ENCODE measurements around the gene MSRB3.
"Not testable (repeated sequence)": the region's sequence is repeated elsewhere in the genome, so short reads cannot be mapped to it uniquely, and the experiment has no call there.

MSRB3 gene

DNA sequence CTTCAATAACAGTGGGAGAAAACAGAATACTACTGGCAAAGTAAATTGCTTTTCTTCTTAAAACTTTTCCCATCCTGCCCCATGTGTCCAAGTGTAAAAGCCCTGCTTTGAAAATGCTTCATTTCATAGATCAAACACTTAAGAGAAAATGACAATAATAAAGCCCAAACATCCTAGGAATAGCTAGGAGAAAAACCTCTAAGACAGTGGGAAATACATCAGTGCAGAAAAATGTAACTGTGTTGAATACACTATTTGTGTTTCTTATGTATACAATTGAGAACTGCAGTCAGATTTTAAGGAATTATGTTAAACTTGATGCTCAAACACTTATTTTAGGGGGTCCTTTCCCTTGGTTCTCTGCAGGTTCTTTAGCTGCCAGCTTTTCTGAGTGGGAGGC, 181.1 kb downstream of the MSRB3 start:
- Histone ChIP-seq H3K27me3 (ENCODE audit: insufficient read depth, low read length) (no peaks in the 10 kb centered on the region), H3K36me3 (ENCODE audit: insufficient read depth, low read length) (no peaks in the 10 kb centered on the region), H3K9me3 (ENCODE audit: low read length) (no peaks in the 10 kb centered on the region), H3K4me3 (ENCODE audit: low read length) (no peak overlapping the region), H2AFZ (ENCODE audit: low read depth, low read length) (no peak overlapping the region), H3K4me1 (ENCODE audit: insufficient read depth, low read length) (no peaks in the 10 kb centered on the region)

DNA sequence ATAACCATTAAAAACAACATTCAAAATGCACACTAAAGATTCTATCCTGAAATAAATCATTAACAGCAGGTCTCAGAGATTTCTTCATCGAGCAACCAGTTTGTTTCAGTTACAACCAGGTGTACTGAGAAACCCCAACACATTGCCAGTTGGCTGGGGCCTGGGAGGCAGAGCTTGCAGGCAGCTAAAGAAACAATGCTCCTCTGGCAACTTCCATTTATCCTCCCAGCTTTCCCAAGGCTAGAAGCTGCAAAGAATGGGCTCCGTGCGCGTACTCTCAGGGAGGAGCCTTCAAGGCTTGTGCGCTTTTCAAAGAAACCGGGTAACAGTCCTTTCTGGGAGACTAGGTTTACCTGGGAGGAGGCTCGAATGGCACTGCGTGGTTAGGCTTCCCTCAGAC, 181.6 kb downstream of the MSRB3 start:
- H3K4me3 ChIP-seq (ENCODE audit: low read length) = no peak overlapping the region
- no peaks in the 10 kb centered on the region for H3K4me1 ChIP-seq (ENCODE audit: insufficient read depth, low read length)
- no peak overlapping the region for H2AFZ ChIP-seq (ENCODE audit: low read depth, low read length)
- H3K36me3 ChIP-seq (ENCODE audit: insufficient read depth, low read length) = no peaks in the 10 kb centered on the region
- H3K9me3 ChIP-seq (ENCODE audit: low read length) = no peaks in the 10 kb centered on the region
- no peaks in the 10 kb centered on the region for H3K27me3 ChIP-seq (ENCODE audit: insufficient read depth, low read length)

DNA sequence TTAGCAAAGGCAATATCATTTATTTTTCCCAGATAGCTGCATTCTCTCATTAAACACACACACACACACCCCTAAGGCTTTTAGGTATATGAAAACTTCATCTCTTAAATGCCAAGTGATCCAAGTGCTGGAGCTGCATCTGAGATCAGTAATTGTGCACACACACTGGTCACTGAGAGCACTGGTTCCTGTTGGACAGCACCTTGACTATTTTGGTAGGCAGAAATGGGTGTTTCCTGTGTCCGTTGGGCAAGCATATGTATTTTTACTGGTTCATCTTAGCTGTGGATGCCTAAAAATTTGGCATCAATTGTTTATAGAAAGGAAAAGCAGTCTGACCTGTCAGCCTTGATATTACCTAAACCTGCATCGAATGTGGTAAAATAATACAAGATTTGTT, 182.5 kb downstream of the MSRB3 start:
- H3K9me3 ChIP-seq (ENCODE audit: low read length) = no peaks in the 10 kb centered on the region
- H3K27me3 ChIP-seq (ENCODE audit: insufficient read depth, low read length) = no peaks in the 10 kb centered on the region
- H3K36me3 ChIP-seq (ENCODE audit: insufficient read depth, low read length) = no peaks in the 10 kb centered on the region
- H3K4me3 ChIP-seq (ENCODE audit: low read length) = no peak overlapping the region
- H3K4me1 ChIP-seq (ENCODE audit: insufficient read depth, low read length) = no peaks in the 10 kb centered on the region
- H2AFZ ChIP-seq (ENCODE audit: low read depth, low read length) = no peak overlapping the region

DNA sequence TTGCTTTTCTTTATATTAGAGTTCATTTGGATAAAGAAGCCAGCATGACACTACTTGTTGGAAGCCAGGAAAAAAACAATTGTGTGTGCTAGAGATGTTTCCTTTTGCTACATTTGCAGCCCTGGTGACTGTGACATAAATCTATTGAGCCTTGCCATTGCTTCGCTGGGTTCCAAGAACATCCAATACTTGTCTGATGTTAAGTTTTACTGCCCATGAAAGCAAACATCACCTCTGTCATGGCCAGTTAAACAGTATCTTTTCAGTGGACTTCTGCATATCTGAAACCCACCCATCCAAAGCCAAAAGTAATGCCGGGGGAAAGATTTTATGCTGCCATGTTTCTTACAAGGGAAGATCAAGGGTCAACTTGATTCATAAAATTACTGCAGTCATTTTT, 184.0 kb downstream of the MSRB3 start:
- H3K36me3 ChIP-seq (ENCODE audit: insufficient read depth, low read length) = no peaks in the 10 kb centered on the region
- H3K9me3 ChIP-seq (ENCODE audit: low read length) = no peaks in the 10 kb centered on the region
- H3K4me1 ChIP-seq (ENCODE audit: insufficient read depth, low read length) = no peaks in the 10 kb centered on the region
- no peak overlapping the region for H3K4me3 ChIP-seq (ENCODE audit: low read length)
- H3K27me3 ChIP-seq (ENCODE audit: insufficient read depth, low read length) = no peaks in the 10 kb centered on the region
- no peak overlapping the region for H2AFZ ChIP-seq (ENCODE audit: low read depth, low read length)

DNA sequence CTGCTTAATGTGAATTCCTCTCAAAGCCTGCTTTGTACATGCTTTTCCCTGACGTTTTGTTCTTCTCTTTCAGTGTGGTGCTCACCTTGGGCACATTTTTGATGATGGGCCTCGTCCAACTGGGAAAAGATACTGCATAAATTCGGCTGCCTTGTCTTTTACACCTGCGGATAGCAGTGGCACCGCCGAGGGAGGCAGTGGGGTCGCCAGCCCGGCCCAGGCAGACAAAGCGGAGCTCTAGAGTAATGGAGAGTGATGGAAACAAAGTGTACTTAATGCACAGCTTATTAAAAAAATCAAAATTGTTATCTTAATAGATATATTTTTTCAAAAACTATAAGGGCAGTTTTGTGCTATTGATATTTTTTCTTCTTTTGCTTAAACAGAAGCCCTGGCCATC, 184.6 kb downstream of the MSRB3 start:
- no peaks in the 10 kb centered on the region for H3K4me1 ChIP-seq (ENCODE audit: insufficient read depth, low read length)
- H2AFZ ChIP-seq (ENCODE audit: low read depth, low read length) = no peak overlapping the region
- H3K36me3 ChIP-seq (ENCODE audit: insufficient read depth, low read length) = no peaks in the 10 kb centered on the region
- no peak overlapping the region for H3K4me3 ChIP-seq (ENCODE audit: low read length)
- H3K27me3 ChIP-seq (ENCODE audit: insufficient read depth, low read length) = no peaks in the 10 kb centered on the region
- no peaks in the 10 kb centered on the region for H3K9me3 ChIP-seq (ENCODE audit: low read length)

DNA sequence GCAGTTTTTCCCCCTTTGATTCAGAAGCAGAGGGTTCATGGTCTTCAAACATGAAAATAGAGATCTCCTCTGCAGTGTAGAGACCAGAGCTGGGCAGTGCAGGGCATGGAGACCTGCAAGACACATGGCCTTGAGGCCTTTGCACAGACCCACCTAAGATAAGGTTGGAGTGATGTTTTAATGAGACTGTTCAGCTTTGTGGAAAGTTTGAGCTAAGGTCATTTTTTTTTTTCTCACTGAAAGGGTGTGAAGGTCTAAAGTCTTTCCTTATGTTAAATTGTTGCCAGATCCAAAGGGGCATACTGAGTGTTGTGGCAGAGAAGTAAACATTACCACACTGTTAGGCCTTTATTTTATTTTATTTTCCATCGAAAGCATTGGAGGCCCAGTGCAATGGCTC, 185.1 kb downstream of the MSRB3 start:
- Histone ChIP-seq H2AFZ (ENCODE audit: low read depth, low read length) (no peak overlapping the region), H3K36me3 (ENCODE audit: insufficient read depth, low read length) (no peaks in the 10 kb centered on the region), H3K27me3 (ENCODE audit: insufficient read depth, low read length) (no peaks in the 10 kb centered on the region), H3K4me1 (ENCODE audit: insufficient read depth, low read length) (no peaks in the 10 kb centered on the region), H3K4me3 (ENCODE audit: low read length) (no peak overlapping the region), H3K9me3 (ENCODE audit: low read length) (no peaks in the 10 kb centered on the region)

DNA sequence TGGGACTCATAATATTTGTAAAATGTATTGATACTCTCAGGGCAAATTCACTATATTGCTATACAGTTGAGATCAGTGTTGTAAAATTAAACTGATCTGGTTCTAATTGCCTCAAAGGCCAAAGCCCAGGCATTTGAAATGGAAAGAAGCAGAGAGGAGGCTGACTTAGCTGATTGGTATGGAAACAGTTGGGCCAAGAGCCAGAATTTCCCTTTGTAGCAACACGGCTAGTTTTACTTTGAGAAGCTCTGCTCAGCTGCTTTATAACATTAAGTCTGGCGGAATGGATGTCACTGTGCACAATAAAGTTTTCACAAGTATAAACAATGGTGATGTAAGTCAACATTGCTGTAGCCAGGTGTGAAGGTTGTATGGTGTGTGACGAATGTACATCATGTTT, 186.4 kb downstream of the MSRB3 start:
- Histone ChIP-seq H3K4me1 (ENCODE audit: insufficient read depth, low read length) (no peaks in the 10 kb centered on the region), H3K4me3 (ENCODE audit: low read length) (no peak overlapping the region), H3K9me3 (ENCODE audit: low read length) (no peaks in the 10 kb centered on the region), H2AFZ (ENCODE audit: low read depth, low read length) (no peak overlapping the region), H3K27me3 (ENCODE audit: insufficient read depth, low read length) (no peaks in the 10 kb centered on the region), H3K36me3 (ENCODE audit: insufficient read depth, low read length) (no peaks in the 10 kb centered on the region)

DNA sequence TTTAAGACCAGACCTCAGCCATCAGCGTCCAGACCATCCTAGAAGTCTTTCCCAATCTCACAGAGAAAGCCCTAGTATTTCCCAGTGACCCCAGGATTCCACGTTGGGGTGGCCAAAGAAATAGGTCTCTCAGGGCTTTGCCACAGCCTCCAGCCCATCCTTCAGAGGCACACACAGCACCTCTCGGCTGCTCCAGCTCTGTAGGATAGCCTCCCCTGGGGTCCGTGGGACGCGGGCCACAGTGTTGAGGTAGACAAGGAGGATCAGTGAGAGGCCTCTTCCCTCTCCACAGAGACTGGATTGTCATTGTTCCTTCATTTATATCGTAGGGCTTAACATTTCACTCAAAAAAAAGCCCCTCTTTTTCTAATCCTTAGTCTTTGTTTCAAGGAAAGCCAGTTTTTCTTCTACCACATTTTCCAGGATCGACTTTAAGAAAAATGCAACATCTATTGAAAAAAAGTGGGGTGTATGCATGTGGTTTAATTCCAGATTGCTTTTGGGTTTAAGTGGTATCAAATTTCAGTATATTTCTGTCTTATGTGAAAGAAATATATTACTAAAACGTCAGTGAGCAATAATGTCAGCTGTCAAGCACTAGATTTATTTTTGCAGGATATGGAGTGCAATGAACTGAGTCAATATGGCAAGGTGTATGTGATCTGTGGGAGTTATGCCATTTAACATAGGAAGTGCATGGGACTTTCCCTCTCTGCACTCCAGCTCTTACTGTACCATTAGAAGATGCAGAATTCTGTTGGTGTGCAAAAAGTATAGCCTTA, 187.5 kb downstream of the MSRB3 start:
- Histone ChIP-seq H3K27me3 (ENCODE audit: insufficient read depth, low read length) (no peaks in the 10 kb centered on the region), H3K9me3 (ENCODE audit: low read length) (no peaks in the 10 kb centered on the region), H3K4me3 (ENCODE audit: low read length) (no peak overlapping the region), H3K36me3 (ENCODE audit: insufficient read depth, low read length) (no peaks in the 10 kb centered on the region), H3K4me1 (ENCODE audit: insufficient read depth, low read length) (no peaks in the 10 kb centered on the region), H2AFZ (ENCODE audit: low read depth, low read length) (no peak overlapping the region)

DNA sequence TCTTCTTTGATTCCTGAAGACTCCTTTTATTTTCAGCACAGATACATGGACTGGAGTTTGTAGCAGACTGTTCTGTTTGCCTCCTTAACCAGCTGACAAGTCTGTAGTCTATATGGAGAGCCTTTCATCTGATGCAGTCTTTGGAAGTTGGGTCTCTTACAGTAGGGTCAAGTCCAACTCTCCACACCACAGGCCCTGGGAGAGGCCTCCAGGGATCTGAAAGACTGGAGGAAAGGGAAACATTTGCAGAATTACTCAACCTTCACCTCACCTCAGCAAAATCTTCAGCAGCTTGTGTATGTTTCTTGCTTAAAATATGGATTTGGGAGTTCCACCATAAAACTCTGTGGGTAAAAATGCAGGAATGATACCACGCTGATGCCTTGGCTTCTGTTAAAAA, 188.4 kb downstream of the MSRB3 start:
- no peak overlapping the region for H2AFZ ChIP-seq (ENCODE audit: low read depth, low read length)
- no peak overlapping the region for H3K4me3 ChIP-seq (ENCODE audit: low read length)
- no peaks in the 10 kb centered on the region for H3K4me1 ChIP-seq (ENCODE audit: insufficient read depth, low read length)
- no peaks in the 10 kb centered on the region for H3K36me3 ChIP-seq (ENCODE audit: insufficient read depth, low read length)
- no peaks in the 10 kb centered on the region for H3K9me3 ChIP-seq (ENCODE audit: low read length)
- H3K27me3 ChIP-seq (ENCODE audit: insufficient read depth, low read length) = no peaks in the 10 kb centered on the region

DNA sequence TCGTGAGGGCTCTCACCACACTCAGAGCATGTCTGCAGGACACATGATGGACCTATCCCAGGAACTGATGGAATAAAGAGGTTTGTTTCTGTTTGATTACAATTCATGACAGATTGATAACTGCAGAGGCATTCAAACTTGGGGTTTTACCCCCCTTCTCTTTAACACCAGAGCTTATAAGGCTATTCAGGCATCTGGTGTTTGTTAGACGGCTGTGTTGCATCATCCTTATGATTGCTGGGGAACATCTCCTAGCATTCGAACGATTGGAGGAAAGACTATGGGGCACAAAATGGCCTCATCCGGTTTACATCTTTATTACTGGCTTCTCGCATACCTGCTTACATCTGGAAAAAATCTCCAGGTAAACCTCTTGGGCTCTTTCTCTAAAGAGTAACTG, 191.8 kb downstream of the MSRB3 start:
- Histone ChIP-seq H3K36me3 (ENCODE audit: insufficient read depth, low read length) (no peaks in the 10 kb centered on the region), H3K9me3 (ENCODE audit: low read length) (no peaks in the 10 kb centered on the region), H2AFZ (ENCODE audit: low read depth, low read length) (no peak overlapping the region), H3K27me3 (ENCODE audit: insufficient read depth, low read length) (no peaks in the 10 kb centered on the region), H3K4me3 (ENCODE audit: low read length) (no peak overlapping the region), H3K4me1 (ENCODE audit: insufficient read depth, low read length) (no peaks in the 10 kb centered on the region)

DNA sequence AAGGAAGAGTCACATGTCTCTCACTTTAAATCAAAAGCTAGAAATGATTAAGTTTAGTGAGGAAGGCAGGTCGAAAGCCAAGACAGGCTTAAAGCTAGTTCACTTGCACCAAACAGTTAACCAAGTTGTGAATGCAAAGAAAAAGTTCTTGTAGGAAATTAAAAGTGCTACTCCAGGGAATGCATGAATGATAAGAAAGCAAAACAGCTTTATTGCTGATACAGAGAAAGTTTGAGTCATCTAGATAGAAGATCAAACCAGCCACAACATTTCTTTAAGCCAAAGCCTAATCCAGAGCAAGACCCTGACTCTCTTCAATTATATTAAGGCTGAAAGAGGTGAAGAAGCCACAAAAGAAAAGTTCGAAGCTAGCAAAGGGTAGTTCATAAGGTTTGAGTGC, 193.6 kb downstream of the MSRB3 start:
- no peak overlapping the region for H3K4me3 ChIP-seq (ENCODE audit: low read length)
- H2AFZ ChIP-seq (ENCODE audit: low read depth, low read length) = no peak overlapping the region
- H3K27me3 ChIP-seq (ENCODE audit: insufficient read depth, low read length) = no peaks in the 10 kb centered on the region
- no peaks in the 10 kb centered on the region for H3K9me3 ChIP-seq (ENCODE audit: low read length)
- no peaks in the 10 kb centered on the region for H3K4me1 ChIP-seq (ENCODE audit: insufficient read depth, low read length)
- no peaks in the 10 kb centered on the region for H3K36me3 ChIP-seq (ENCODE audit: insufficient read depth, low read length)

DNA sequence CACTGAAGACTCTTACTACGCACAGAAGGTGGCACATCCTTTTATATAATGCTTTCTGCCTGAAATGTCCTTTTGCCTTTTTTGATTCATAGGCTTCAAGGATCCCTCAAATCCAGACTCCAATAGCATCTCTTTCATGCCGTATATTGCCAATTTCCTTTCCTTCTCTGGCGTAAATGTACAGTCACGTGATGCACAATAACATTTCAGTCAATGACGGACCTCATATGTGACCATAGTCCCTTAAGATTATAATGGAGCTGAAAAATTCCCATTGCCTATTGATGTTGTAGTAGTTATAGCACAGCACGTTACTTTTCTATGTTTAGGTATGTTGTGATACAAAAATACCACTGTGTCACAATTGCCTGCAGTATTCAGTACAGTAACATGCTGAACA, 196.3 kb downstream of the MSRB3 start:
- Histone ChIP-seq H3K27me3 (ENCODE audit: insufficient read depth, low read length) (no peaks in the 10 kb centered on the region), H3K4me3 (ENCODE audit: low read length) (no peak overlapping the region), H3K36me3 (ENCODE audit: insufficient read depth, low read length) (no peaks in the 10 kb centered on the region), H2AFZ (ENCODE audit: low read depth, low read length) (no peak overlapping the region), H3K9me3 (ENCODE audit: low read length) (no peaks in the 10 kb centered on the region), H3K4me1 (ENCODE audit: insufficient read depth, low read length) (no peaks in the 10 kb centered on the region)

DNA sequence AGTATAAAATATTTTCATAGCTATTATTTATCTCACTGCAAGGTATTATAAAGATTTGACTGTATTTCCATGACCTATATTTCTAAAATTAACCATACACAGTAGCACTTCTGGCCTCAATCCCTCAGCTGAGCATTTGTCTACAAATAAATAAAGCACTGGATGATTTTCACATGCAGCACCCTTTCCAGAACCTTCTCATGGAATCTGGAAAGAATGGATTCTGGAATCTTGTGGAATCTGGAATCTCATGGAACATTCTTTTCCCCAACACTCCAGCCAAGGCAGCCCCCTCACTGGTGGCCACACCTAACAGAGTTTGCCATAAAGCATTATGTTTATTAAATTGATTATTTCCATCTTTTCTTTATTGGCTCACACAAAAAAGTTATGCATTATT, 199.2 kb downstream of the MSRB3 start:
- H3K4me3 ChIP-seq (ENCODE audit: low read length) = no peak overlapping the region
- H3K27me3 ChIP-seq (ENCODE audit: insufficient read depth, low read length) = no peaks in the 10 kb centered on the region
- no peaks in the 10 kb centered on the region for H3K36me3 ChIP-seq (ENCODE audit: insufficient read depth, low read length)
- H3K9me3 ChIP-seq (ENCODE audit: low read length) = no peaks in the 10 kb centered on the region
- H3K4me1 ChIP-seq (ENCODE audit: insufficient read depth, low read length) = no peaks in the 10 kb centered on the region
- no peak overlapping the region for H2AFZ ChIP-seq (ENCODE audit: low read depth, low read length)

DNA sequence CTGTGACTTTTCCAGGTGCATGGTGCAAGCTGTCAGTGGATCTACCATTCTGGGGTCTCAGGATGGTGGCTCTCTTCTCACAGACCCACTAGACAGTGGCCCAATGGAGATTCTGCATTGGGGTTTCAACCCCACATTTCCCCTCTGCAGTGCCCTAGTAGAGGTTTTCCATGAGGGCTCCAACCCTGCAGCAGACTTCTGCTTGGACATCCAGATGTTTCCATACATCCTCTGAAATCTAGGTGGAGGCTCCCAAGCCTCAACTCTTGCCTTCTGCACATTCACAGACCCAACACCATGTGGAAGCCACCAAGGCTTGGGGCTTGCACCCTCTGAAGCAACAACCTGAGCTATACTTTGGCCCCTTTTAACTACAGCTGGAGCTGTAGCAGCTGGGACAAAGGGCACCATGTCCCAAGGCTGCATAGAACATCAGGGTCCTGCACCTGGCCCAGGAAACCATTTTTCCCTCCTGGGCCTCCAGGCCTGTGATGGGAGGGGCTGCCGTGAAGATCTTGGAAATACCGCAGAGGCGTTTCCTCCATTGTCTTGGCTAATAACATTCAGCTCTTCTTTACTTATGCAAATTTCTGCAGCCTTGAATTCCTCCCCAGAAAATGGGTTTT, 205.5 kb downstream of the MSRB3 start:
- not testable (repeated sequence) for H3K9me3 ChIP-seq (ENCODE audit: low read length); H3K4me1 ChIP-seq (ENCODE audit: insufficient read depth, low read length); H3K36me3 ChIP-seq (ENCODE audit: insufficient read depth, low read length); H2AFZ ChIP-seq (ENCODE audit: low read depth, low read length); H3K27me3 ChIP-seq (ENCODE audit: insufficient read depth, low read length); H3K4me3 ChIP-seq (ENCODE audit: low read length)
